Umbilical cord (tissue), 2 donors: ENCODE data around the gene CCDC91. TPM values are rescaled to one million over a fixed set of nuclear protein-coding genes. Genes with fewer than 3 reads are reported as not detected.

ENCODE experiments used
- DNase-seq: peaks from one replicate; pipeline ENCODE4 v3.0.0-alpha.2; 2015; ENCODE audit warnings: low spot score
- total RNA-seq: library from RNA; depleted of rRNA; stranded (reverse); fragments of >200 nt; gene quantifications from one replicate; pipeline ENCODE4 v1.2.3, GENCODE V29; 2014; ENCODE audit warnings: low replicate concordance; ENCODE audit not compliant: insufficient read depth

The CCDC91 gene
- total RNA-seq, 1 donor from 2014 or later, result 52.2 TPM

GRCh38 chr12:28578361-28578760, 388.1 kb downstream of the CCDC91 start:
- no peak for DNase-seq

DNA sequence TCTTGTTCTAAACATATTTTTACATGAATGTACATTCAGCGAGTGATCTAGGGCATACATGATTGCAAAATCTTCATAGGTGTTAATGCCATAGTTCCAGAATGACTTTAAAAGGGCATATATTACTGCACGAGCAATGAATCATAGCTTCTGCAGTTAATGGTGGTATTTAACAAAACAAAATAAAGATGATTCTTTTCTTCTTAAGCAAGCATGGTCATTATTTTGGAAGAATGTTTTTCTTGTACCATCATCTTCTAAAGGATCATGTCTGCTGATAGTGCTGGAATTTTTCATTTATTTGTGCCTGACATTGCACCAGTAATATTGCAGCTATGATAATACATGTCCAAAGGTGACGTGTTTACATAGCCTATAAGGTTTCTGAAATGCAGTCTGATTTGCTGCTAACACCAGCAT, 388.6 kb downstream of the CCDC91 start:
- no peak for DNase-seq

DNA sequence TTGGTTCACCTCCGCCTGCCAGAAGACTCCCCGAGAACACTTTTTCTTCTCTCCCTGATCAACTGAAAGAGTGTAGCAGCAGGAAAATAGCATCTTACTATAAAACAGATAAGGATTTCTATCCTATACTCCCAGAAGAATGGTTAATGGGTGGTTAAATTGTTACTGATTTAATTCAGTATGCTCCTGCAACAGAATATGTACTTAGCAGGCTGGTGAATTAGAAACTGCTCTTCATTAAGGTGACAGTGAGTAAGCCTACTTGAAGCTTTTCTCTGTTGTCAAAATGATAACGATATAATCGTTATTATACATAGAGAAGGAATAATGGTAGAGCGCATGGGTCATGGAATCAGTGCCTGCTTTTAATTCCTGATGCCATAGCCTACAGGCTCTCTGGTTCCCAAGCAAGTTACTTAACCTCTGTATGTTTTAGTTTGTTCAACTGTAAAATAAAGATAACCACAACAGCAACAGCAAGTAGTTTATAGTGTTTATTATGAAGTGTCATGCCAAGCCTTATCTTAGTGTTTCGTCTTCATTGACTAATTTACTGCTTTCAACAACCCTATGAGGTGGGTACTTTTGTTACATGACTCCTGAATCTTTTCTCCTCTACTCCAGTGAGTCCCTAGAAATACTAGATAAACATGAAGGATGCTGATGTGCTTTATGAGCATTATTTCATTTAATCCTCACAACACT, 392.6 kb downstream of the CCDC91 start:
- DNase-seq, result no peak

DNA sequence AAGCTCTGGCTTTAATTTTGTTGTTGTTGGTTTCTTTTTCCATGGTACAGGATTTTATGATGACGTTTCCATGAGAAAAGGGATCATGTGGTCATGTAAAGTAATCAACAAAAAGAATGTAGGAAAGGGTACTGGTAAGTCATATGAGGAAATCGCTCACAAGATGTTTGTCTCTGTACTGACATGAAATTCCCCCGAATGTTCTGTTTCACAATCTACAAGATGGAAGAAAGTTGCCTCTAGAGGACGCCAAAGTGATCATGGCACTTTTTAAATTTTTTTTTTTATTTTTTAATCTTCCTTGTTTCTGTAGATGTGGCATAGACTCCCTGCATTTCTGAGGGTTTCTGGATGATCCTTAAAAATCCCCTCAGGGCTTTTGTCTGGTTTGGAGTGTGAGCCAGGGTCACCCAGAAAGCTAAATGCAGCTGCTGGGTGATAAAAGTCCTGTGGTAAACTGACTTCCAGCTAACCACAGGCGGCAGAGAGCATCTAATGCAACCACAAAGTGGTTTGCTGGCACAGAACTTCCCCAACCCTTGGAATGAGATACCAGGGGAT, 393.5 kb downstream of the CCDC91 start:
- no peak for DNase-seq

GRCh38 chr12:28585146-28585545, 394.9 kb downstream of the CCDC91 start:
- no peak for DNase-seq

- no peak for DNase-seq
Measured at GRCh38 chr12:28586481-28586880, 396.2 kb downstream of the CCDC91 start.

GRCh38 chr12:28591831-28592230, 401.6 kb downstream of the CCDC91 start:
- no peak for DNase-seq

Other genes with a start within 250 kb of the CCDC91 start
- gene PTHLH, start 217.7 kb upstream of the CCDC91 start, total RNA-seq, result 11.1 TPM